GM10248 (cell line): ENCODE results near the gene EPC1.
A peak's percentile ranks its signal among the peaks of the same experiment; 100 is the strongest.

Experiments used
- CTCF ChIA-PET: fragments of 300-600 bp; sonication (Branson Sonifier 250); formaldehyde crosslinking; extraction: SDS; loops from one replicate; lab custom pipeline; 2021; ENCODE audit warnings: antibody characterized with exemption; lab: Yijun Ruan, JAX
- POLR2A ChIA-PET: fragments of 350-650 bp; sonication (Branson Sonifier 250); formaldehyde crosslinking; extraction: SDS; loops from one replicate; lab custom pipeline; 2020; ENCODE audit warnings: antibody characterized with exemption; lab: Yijun Ruan, JAX
- DNase-seq: peaks from one replicate; pipeline ENCODE4 v3.0.0; 2012; ENCODE audit errors: extremely low spot score
- CTCF ChIP-seq: IDR thresholded peaks from 2 replicates; pipeline ENCODE4 v1.5.1; 2012; ENCODE audit warnings: mild to moderate bottlenecking, low read depth; ENCODE audit errors: extremely low read depth, missing control alignments, control extremely low read depth

EPC1 gene

GRCh38 chr10:32326119-32326518 is 20.8 kb downstream of the EPC1 start:
- ChIA-PET CTCF (interaction anchor here (1.0 kb wide), 1 partner anchor 18 kb away, joined by 3 read pairs; no protein-coding TSS in a partner anchor), POLR2A (no interaction called here)
- no peak for DNase-seq
- no peak for TF ChIP-seq CTCF

- CTCF ChIA-PET = interaction anchor here (1.3 to 1.4 kb wide), 2 partner anchors 13 to 22 kb away, joined by 3 to 4 read pairs; no protein-coding TSS in a partner anchor
- DNase-seq = no peak
- POLR2A ChIA-PET = no interaction called here
- TF ChIP-seq CTCF = no peak
Observed at GRCh38 chr10:32323051-32323450, 23.9 kb downstream of the EPC1 start.

- DNase-seq = no peak
- ChIA-PET POLR2A (interaction anchor here (1.0 kb wide), 1 partner anchor 13 kb away, joined by 3 read pairs; no protein-coding TSS in a partner anchor), CTCF (interaction anchor here (0.9 to 2.1 kb wide), 4 partner anchors 9 to 20 kb away, joined by 3 to 7 read pairs (median 4); no protein-coding TSS in a partner anchor)
- no peak for TF ChIP-seq CTCF
Observed at GRCh38 chr10:32321016-32321631, 25.8 kb downstream of the EPC1 start.

- no peak for TF ChIP-seq CTCF
- ChIA-PET CTCF (interaction anchor here (2.1 kb wide), 1 partner anchor 11 kb away, joined by 10 read pairs; no protein-coding TSS in a partner anchor), POLR2A (interaction anchor here (0.7 to 1.8 kb wide), 5 partner anchors 12 to 1614 kb away, joined by 3 to 5 read pairs (median 4); no protein-coding TSS in a partner anchor)
- DNase-seq = peak; percentile 31
Observed at GRCh38 chr10:32318476-32318896, 28.5 kb downstream of the EPC1 start.

- ChIA-PET POLR2A (interaction anchor here (0.7 to 1.8 kb wide), 5 partner anchors 13 to 1613 kb away, joined by 3 to 5 read pairs (median 4); no protein-coding TSS in a partner anchor), CTCF (interaction anchor here (2.1 kb wide), 1 partner anchor 11 kb away, joined by 10 read pairs; no protein-coding TSS in a partner anchor)
- DNase-seq = peak; percentile 67
Observed at GRCh38 chr10:32317795-32318357, 29.1 kb downstream of the EPC1 start.

GRCh38 chr10:32315424-32315823 is 31.5 kb downstream of the EPC1 start:
- no peak for TF ChIP-seq CTCF
- ChIA-PET POLR2A (no interaction called here), CTCF (interaction anchor here (1.0 to 2.4 kb wide), 6 partner anchors 9 to 59 kb away, joined by 3 to 9 read pairs (median 4); no protein-coding TSS in a partner anchor)
- no peak for DNase-seq

More at GRCh38 chr10:32317795-32318357, 29.1 kb downstream of the EPC1 start:
- TF ChIP-seq CTCF = no peak
